Measurements from ENCODE around the gene CATSPERZ. TPM values are rescaled to one million over a fixed set of nuclear protein-coding genes. Genes with fewer than 3 reads are reported as not detected.
A peak's percentile ranks its signal among the peaks of the same experiment; 100 is the strongest.

The CATSPERZ gene
- total and polyA plus RNA-seq, 9 of the 15 experiments (the other 6 are each of a cell fraction or from before 2014, with no cell fraction given), result 0.86 to 8.5 (median 3.5) TPM

GRCh38 chr11:64334764-64335735 lies 34.9 kb downstream of the CATSPERZ start (continued):
- TF ChIP-seq ARID4B (CRISPR knock-in tag; IDR thresholded peaks at IDR 0.05), result peak; percentile 77
- no peak for TF ChIP-seq ZFPM2 (CRISPR knock-in tag; IDR thresholded peaks at IDR 0.05)
- no peak for TF ChIP-seq PREB (CRISPR knock-in tag; IDR thresholded peaks at IDR 0.05)
- TF ChIP-seq HNRNPH1 (optimal IDR thresholded peaks at IDR 0.05; ENCODE audit: low read depth, low read length), result no peak
- no peak for TF ChIP-seq RBM34 (IDR thresholded peaks at IDR 0.05; ENCODE audit: borderline replicate concordance, insufficient read depth, low read length)
- TF ChIP-seq SOX6 (IDR thresholded peaks at IDR 0.05), result peak; percentile 95
- peak; percentile 33; the same call in 1 of the 2 replicates for TF ChIP-seq RB1 (IDR thresholded peaks at IDR 0.05; ENCODE audit: low read depth)
- TF ChIP-seq ZNF224 (CRISPR knock-in tag; IDR thresholded peaks at IDR 0.05), result no peak
- no peak for TF ChIP-seq MLX (CRISPR knock-in tag; conservative IDR thresholded peaks at IDR 0.05)
- TF ChIP-seq ZNF175 (CRISPR knock-in tag; IDR thresholded peaks at IDR 0.05; ENCODE audit: low read depth), result peak; percentile 95
- no peak for TF ChIP-seq ELK1 (CRISPR knock-in tag; IDR thresholded peaks at IDR 0.05)
- TF ChIP-seq MYNN (IDR thresholded peaks at IDR 0.05), result peak; percentile 97
- TF ChIP-seq MYNN (CRISPR knock-in tag; IDR thresholded peaks at IDR 0.05), result no peak
- TF ChIP-seq ZNF707 (CRISPR knock-in tag; conservative IDR thresholded peaks at IDR 0.05), result no peak
- no peak for TF ChIP-seq MTF1 (CRISPR knock-in tag; IDR thresholded peaks at IDR 0.05; ENCODE audit: borderline replicate concordance)
- peak; percentile 94 for TF ChIP-seq VEZF1 (CRISPR knock-in tag; IDR thresholded peaks at IDR 0.05)
- TF ChIP-seq GABPA (tag; conservative IDR thresholded peaks at IDR 0.05; ENCODE audit: low read depth), result no peak; the same call in 1 of the 2 replicates
- TF ChIP-seq SREBF2 (CRISPR knock-in tag; IDR thresholded peaks at IDR 0.05), result no peak
